GM12892 (cell line): Measurements from ENCODE around the gene ZNF267. TPM values are rescaled to one million over a fixed set of nuclear protein-coding genes. Genes with fewer than 3 reads are reported as not detected.
"Not testable (repeated sequence)": the region's sequence is repeated elsewhere in the genome, so short reads cannot be mapped to it uniquely, and the experiment has no call there.

Source experiments
- DNase-seq: peaks from one replicate; pipeline ENCODE4 v3.0.0; 2011; ENCODE audit not compliant: insufficient read length
- FAIRE-seq: peaks from 2 replicates; lab custom pipeline; 2011; peaks lifted over from hg19 to GRCh38; lab: Jason Lieb, UNC
- POLR2A ChIP-seq: IDR thresholded peaks from 2 replicates; pipeline ENCODE4 v1.6.1; 2011; ENCODE audit warnings: low read depth, low read length, control low read depth
- POLR2AphosphoS5 ChIP-seq: IDR thresholded peaks from 2 replicates; pipeline ENCODE4 v1.6.1; 2011; ENCODE audit warnings: low read depth, low read length, control low read depth
- TAF1 ChIP-seq: IDR thresholded peaks from 2 replicates; pipeline ENCODE4 v1.6.1; 2011; ENCODE audit warnings: low read depth, mild to moderate bottlenecking, control low read depth, low read length, borderline replicate concordance
- polyA plus RNA-seq: library from polyadenylated mRNA; unstranded; fragments of >200 nt; gene quantifications from one replicate; pipeline ENCODE4 v1.2.1, GENCODE V29; 2012; ENCODE audit warnings: missing spikeins, inconsistent platforms; ENCODE audit not compliant: missing spikeins

ZNF267 gene
- polyA plus RNA-seq: 36.4 TPM

DNA sequence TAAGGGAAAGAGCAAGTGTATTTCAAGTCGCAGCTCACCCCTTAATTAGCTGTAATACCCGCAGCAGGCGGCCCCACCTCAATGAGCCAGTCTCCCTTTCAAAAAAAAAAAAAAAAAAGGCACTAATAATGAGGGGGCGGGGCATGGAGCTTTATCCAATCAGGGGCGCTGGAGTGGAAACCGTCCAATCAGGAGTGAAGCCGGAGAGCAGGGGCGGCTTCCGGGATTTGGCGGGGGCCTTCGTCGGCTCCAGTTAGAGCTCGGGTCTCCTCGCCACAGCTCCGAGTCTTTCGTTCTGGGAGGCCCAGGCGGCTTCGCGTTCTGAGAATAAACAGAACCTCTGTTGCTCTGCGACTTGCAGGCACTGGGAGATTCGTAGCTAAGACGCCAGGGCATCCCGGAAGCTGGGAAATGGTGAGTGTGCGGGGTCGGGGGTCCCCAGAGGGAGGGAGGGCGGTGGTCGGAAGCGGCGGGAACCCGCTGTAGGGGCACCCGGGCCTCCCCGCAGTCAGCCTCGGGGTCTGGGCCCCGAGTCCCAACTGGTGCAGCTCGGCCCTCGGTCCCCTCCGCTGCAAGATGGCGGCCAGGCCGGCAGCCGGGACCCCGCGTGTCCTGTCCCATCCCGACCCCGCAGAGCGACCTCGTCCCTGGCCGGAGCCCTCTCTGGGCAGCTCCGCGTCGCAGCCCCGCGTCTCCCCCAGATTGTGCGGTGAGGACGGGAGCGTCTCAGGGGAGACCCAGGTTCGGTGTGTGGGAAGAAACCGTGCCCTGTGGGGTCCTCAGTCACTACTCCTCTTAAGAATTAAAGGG is at the start of gene ZNF267:
TSS of gene ZNF267 (plus strand) at position 252 of the 810 bp plus-strand sequence. CDS start at position 412, 160 bp downstream.
- peak; percentile 59 for DNase-seq
- peak; percentile 91 for TF ChIP-seq POLR2A
- peak; percentile 91 for TF ChIP-seq POLR2AphosphoS5
- peak; percentile 95 for TF ChIP-seq TAF1
- peak; percentile 74 for FAIRE-seq

DNA sequence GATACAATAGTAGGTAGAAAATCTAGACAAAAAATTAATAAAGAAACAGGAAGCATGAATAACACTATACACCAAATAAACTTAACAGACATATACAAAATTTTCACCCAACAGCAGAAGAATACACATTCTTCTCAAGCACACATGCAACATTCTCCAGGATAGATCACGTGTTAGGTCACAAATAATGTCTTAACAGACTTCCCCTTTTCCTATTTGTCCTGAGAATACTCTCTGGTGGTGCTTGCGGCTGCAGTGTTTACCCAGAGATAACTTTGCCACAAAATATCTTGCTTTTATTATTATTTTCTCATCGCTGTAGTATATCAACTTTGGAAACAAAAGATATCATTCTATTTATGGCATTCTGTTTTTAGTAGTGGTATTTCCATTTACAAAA is 40.6 kb upstream of the ZNF267 start:
- no peak for DNase-seq
- TF ChIP-seq POLR2AphosphoS5 (no peak), TAF1 (no peak), POLR2A (no peak)
- no peak for FAIRE-seq

DNA sequence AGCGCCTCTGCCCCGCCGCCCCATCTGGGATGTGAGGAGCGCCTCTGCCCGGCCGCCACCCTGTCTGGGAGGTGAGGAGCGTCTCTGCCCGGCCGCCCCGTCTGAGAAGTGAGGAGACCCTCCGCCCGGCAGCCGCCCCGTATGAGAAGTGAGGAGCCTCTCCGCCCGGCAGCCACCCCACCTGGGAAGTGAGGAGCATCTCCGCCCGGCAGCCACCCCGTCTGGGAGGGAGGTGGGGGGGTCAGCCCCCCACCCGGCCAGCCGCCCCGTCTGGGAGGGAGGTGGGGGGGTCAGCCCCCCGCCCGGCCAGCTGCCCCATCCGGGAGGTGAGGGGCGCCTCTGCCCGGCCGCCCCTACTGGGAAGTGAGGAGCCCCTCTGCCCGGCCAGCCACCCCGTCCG is 37.2 kb upstream of the ZNF267 start:
- FAIRE-seq, DNase-seq: not testable (repeated sequence)

DNA sequence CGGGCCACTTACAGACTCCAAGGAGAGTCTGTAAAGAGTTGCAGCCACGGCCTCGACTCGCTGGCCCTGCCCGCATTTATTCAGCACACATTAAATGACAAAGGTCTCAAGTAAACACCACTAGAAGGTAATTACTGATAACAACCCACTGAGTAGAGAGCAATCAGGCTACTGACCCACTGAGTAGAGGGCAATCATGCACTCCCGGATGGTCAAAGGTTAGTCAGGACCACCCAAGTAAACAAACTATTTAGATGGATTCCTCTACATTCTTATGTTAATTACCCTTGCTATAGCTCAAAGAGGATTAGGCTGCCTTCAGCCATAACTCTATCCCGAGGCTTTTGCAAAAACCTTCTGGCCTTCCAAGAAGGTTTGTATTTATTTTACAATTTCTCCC is 30.7 kb upstream of the ZNF267 start:
- FAIRE-seq (no peak), DNase-seq (no peak)
- TF ChIP-seq POLR2AphosphoS5 (no peak), POLR2A (no peak), TAF1 (no peak)

DNA sequence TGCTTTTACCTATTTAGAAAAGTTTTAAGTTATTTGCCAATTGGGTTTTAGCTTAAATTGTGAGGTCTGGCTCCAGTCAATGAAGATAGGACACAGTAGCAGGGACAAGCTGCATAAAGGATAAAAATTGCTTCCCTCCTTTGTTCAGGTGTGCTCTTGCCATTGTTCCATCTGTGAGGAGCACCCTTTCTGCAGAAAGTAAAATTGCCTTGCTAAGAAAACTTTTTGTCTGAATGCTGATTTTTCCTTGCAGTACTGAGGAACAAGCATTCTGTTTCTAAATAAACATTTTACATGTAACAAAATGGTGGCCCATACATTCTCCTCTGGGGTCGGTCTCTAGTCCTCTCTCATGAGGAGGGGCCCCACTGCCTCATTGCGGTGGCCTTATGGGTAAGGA is 25.0 kb upstream of the ZNF267 start:
- not testable (repeated sequence) for DNase-seq, FAIRE-seq

DNA sequence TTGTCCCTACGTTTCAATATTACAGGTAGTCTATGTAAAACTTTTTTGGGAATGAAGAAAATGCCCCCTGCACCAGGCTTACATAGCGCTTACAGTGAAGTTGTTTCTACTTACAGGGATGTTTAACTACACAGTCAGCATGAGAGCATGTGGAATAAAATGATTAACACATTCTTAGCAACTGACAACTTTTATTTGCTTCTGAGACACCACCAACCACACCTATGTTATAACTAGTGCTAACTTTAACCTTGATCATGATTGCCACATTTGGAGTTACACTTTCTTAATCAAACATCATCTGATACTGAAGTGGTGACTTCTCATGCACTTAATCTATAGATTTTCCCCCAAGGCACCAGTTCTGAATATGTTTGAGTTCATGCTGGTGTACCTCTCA is 20.3 kb upstream of the ZNF267 start:
- no peak for TF ChIP-seq TAF1
- TF ChIP-seq POLR2A: no peak
- TF ChIP-seq POLR2AphosphoS5: no peak
- DNase-seq (no peak), FAIRE-seq (no peak)

DNA sequence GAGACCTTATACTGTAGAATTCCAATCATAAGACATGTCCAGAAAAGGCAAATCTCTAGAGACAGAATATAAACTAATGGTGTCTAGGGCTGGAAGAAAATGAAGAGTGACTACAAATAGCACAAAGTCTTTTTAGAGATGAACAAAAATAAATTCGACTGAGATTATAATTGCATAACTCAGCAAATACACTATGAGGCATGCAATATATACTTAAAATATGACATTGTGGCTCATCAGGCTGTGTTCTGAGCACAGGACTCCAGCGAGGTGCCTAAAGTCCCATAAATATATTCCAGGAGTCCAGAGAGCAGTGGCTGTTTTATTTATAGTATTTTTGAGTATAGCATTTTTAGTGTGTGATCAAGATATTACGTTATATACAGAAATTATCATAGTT is 13.1 kb upstream of the ZNF267 start:
- no peak for FAIRE-seq
- DNase-seq: no peak
- TF ChIP-seq POLR2AphosphoS5 (no peak), POLR2A (no peak), TAF1 (no peak)

DNA sequence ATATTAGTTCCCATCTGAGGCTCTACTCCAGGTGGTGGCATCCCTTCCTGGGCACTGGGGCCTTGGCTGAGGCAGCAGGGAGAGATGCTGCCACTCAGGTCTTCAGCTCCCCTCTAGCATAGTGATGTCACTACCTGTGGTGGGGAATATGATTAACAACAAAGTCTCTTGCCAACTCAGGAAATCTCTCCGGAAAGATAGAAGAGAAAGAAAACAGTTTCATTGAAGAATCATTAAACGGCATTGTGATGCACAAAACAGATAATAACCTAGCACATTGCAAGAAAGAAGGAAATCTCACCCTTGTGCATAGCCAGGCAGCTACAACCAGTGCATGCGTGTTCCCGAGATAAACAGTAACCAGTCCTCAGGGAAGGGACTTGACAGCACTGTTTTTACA is 12.2 kb upstream of the ZNF267 start:
- no peak for DNase-seq
- TF ChIP-seq POLR2AphosphoS5 (no peak), POLR2A (no peak), TAF1 (no peak)

DNA sequence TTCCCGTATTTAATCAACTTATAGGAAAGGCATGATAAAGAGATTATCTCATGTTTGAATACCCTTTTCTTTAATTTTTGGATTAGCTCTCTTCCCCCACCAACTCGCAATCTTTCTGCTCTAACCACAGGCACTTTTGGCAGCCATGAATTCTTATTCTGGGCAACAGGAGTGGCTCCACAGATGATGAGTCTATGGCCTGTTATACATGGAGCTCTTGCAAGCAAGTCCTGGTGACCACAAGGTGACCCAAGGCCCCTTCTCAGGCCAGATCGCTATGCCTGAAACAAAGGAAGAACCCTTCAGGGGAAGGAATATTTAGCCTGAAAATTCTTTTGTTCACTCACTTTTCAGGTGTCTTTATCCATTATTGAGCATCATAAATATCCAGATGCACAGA is 10.8 kb upstream of the ZNF267 start:
- DNase-seq (no peak), FAIRE-seq (no peak)
- no peak for TF ChIP-seq POLR2A

More for the DNA sequence above, 12.2 kb upstream of the ZNF267 start:
- FAIRE-seq: no peak

DNA sequence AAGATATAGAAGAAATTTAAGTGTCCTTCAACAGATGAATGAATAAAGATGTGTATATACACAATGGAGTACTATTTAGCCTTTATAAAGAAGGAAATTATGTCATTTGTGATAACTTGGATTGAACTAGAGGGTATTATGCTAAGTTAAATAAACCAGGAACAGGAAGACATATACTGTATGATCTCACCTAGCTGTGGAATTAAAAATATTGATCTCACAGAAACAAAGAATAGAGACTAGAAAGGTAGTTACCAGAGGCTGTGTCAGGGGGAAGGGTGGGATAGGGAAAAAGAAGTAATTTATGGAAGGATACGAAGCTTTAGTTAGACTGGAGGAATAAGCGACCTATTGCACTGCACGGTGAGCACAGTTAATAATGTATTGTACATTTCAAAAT is 5.4 kb upstream of the ZNF267 start:
- no peak for FAIRE-seq
- DNase-seq: no peak
- TF ChIP-seq TAF1 (no peak), POLR2A (no peak), POLR2AphosphoS5 (no peak)

DNA sequence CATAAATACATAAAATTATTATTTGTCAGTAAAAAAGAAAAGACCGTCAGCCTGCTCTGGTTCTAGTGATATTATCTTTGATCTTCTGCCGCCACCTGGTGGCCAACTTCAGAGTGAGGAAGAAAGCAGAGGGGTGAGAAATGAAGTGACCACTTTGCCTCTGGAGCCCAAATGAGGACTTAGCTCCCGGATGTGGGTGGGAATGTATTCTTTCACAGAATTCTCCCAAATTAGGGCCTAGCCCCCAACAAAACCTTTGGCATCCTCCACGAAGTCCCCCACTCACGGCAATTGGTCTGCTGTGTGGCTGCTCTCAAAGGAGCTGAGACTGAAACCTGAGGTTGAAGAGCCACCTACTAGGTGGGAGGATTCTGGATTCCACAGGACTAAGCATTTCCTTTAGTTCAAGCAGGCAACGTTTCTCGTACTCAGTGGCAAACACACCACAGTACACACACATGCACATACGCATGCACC is 4.9 kb upstream of the ZNF267 start:
- FAIRE-seq (peak; percentile 84), DNase-seq (no peak)
- TF ChIP-seq TAF1 (no peak), POLR2AphosphoS5 (no peak), POLR2A (no peak)

DNA sequence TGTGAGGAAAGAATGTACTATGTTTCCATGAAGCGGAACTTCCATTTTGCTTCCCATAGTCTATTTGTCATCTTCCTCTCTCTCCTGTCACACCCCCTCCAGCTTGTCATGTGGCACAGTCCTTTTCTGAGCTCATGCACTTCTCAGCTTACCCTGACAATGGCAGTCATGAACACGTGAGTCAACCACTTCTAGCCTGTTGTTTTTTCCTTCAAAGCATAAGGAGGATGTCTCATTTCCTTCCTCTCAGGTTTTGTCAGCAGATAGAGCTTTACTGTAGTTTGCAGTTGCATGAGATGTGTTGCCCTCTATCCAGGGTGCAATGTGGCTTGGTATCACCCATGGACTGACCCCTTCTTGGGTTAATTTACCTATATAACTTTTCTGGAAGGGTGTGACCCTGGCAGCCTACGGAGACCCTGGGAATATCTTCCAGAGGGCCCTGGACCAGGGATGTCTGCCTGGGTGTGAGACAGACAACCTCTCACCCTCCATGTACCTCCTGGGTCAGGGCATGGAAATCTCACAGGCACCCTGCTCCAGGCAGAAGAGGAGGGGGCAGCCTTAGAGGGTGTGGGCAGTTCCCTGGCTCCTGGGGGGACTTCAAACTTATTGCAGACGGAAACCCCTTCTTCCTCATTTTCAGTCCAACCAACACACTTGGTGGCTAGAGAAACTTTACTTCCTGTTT is 4.0 kb upstream of the ZNF267 start:
- DNase-seq (no peak), FAIRE-seq (peak; percentile 87)
- TF ChIP-seq POLR2A (no peak), TAF1 (no peak)

DNA sequence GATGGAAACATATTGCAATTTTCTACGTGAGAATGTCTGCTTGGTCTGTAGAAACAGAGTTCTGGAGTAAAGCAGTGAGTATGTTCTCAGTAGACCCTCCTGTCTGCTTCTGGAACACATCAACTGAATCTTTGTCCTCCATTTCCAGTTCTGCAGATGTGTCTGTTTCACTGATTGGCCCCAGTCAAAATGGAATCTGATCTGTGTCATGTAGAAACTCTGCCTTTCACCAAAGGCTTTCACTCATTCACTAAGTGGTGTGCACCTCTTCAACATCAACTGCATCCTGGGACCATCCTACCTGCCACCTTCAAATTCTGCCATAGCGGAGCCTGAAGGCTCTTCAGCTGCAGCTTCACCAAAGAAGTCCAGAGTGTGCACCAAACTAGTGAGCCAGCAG is 2.8 kb upstream of the ZNF267 start:
- no peak for TF ChIP-seq POLR2AphosphoS5
- TF ChIP-seq POLR2A: no peak
- no peak for TF ChIP-seq TAF1
- no peak for FAIRE-seq
- DNase-seq: no peak
